ENCODE measurements around the gene SRRM3. TPM values are rescaled to one million over a fixed set of nuclear protein-coding genes. Genes with fewer than 3 reads are reported as not detected.

Gene SRRM3
- total and polyA plus RNA-seq, 9 of the 15 experiments (the other 6 are each of a cell fraction or from before 2014, with no cell fraction given): 0.04 to 0.91 (median 0.46) TPM; not detected in 2

- TF ChIP-seq ZNF23 (CRISPR knock-in tag; IDR thresholded peaks at IDR 0.05) (no peak), SAP30 (IDR thresholded peaks at IDR 0.05; ENCODE audit: borderline replicate concordance, insufficient read depth, low read depth, low read length, poor library complexity, severe bottlenecking) (peak; percentile 33), KAT7 (CRISPR knock-in tag; IDR thresholded peaks at IDR 0.05; ENCODE audit: borderline replicate concordance) (peak; percentile 89; the same call in 1 of the 2 replicates), CCNT2 (IDR thresholded peaks at IDR 0.05; ENCODE audit: borderline replicate concordance, extremely low read depth, insufficient read length, low read depth, low read length) (peak; percentile 63), TSC22D4 (tag; IDR thresholded peaks at IDR 0.05) (no peak), TRIM24 (IDR thresholded peaks at IDR 0.05) (no peak), GTF2F1 (IDR thresholded peaks at IDR 0.05; ENCODE audit: low read depth, low read length) (no peak; the same call in 1 of the 2 replicates), ERF (CRISPR knock-in tag; IDR thresholded peaks at IDR 0.05) (no peak), DIDO1 (tag; IDR thresholded peaks at IDR 0.05; ENCODE audit: low read depth) (0 out of 2 replicates have a peak, but pooled peaks have one; percentile 25), TAL1 (IDR thresholded peaks at IDR 0.05) (no peak), BACH1 (tag; IDR thresholded peaks at IDR 0.05) (peak; percentile 61; the same call in 1 of the 2 replicates), U2AF2 (optimal IDR thresholded peaks at IDR 0.05; ENCODE audit: low read depth, low read length) (no peak), ZNF140 (CRISPR knock-in tag; IDR thresholded peaks at IDR 0.05) (no peak), ZBTB33 (CRISPR knock-in tag; IDR thresholded peaks at IDR 0.05) (no peak; the same call in 1 of the 2 replicates), MCM2 (IDR thresholded peaks at IDR 0.05; ENCODE audit: low read depth) (no peak), CC2D1A (IDR thresholded peaks at IDR 0.05) (0 out of 2 replicates have a peak, but pooled peaks have one; percentile 5), ZNF696 (CRISPR knock-in tag; conservative IDR thresholded peaks at IDR 0.05) (no peak), ASH1L (IDR thresholded peaks at IDR 0.05; ENCODE audit: borderline replicate concordance, low read depth, partially characterized antibody) (no peak)
- TF ChIP-seq, protein P1, sequence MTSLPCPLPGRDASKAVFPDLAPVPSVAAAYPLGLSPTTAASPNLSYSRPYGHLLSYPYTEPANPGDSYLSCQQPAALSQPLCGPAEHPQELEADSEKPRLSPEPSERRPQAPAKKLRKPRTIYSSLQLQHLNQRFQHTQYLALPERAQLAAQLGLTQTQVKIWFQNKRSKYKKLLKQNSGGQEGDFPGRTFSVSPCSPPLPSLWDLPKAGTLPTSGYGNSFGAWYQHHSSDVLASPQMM (CRISPR knock-in tag; IDR thresholded peaks at IDR 0.05): no peak
- TF ChIP-seq, protein P2, sequence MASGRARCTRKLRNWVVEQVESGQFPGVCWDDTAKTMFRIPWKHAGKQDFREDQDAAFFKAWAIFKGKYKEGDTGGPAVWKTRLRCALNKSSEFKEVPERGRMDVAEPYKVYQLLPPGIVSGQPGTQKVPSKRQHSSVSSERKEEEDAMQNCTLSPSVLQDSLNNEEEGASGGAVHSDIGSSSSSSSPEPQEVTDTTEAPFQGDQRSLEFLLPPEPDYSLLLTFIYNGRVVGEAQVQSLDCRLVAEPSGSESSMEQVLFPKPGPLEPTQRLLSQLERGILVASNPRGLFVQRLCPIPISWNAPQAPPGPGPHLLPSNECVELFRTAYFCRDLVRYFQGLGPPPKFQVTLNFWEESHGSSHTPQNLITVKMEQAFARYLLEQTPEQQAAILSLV (tag; IDR thresholded peaks at IDR 0.05): no peak
- TF ChIP-seq, protein P3, sequence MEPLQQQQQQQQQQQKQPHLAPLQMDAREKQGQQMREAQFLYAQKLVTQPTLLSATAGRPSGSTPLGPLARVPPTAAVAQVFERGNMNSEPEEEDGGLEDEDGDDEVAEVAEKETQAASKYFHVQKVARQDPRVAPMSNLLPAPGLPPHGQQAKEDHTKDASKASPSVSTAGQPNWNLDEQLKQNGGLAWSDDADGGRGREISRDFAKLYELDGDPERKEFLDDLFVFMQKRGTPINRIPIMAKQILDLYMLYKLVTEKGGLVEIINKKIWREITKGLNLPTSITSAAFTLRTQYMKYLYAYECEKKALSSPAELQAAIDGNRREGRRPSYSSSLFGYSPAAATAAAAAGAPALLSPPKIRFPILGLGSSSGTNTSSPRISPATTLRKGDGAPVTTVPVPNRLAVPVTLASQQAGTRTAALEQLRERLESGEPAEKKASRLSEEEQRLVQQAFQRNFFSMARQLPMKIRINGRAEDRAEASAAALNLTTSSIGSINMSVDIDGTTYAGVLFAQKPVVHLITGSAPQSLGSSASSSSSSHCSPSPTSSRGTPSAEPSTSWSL (CRISPR knock-in tag; IDR thresholded peaks at IDR 0.05; ENCODE audit: borderline replicate concordance): no peak
Measured at GRCh38 chr7:76166404-76167255, 35.1 kb upstream of the SRRM3 start (continued).

Measured in K562 (cell line).